ENCODE results near the gene FSTL5.

The FSTL5 gene

DNA sequence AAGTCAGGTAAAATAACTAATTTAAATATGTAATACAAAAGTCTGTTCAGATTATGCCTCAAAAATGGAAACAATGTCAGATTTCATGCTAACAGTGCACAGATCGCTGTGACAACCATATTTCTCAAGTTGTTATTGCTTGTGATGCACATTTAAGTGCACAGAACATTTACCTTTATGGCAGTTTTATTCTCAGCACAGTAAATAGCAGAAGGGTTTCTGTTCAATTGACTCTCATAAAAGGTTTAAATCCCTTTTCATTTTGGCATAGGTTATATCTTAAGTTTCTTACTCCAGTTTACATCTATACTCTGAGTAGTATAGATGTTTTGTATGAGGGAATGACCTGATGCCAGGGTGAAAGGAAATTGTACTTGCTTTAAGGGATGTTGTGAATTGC lies 247.8 kb downstream of the FSTL5 start:
- no peak for TF ChIP-seq SIN3A (IDR thresholded peaks at IDR 0.05; ENCODE audit: borderline replicate concordance, insufficient read depth, low read length)
- no peak for TF ChIP-seq FOXP2 (optimal IDR thresholded peaks at IDR 0.05; ENCODE audit: borderline replicate concordance, extremely low read depth, extremely low read length, insufficient read depth)
- no peak for TF ChIP-seq POLR2AphosphoS5 (IDR thresholded peaks at IDR 0.05; ENCODE audit: low read depth, low read length)
- TF ChIP-seq TAF1 (IDR thresholded peaks at IDR 0.05; ENCODE audit: borderline replicate concordance, insufficient read depth, low read length) = no peak
- TF ChIP-seq, protein P1, sequence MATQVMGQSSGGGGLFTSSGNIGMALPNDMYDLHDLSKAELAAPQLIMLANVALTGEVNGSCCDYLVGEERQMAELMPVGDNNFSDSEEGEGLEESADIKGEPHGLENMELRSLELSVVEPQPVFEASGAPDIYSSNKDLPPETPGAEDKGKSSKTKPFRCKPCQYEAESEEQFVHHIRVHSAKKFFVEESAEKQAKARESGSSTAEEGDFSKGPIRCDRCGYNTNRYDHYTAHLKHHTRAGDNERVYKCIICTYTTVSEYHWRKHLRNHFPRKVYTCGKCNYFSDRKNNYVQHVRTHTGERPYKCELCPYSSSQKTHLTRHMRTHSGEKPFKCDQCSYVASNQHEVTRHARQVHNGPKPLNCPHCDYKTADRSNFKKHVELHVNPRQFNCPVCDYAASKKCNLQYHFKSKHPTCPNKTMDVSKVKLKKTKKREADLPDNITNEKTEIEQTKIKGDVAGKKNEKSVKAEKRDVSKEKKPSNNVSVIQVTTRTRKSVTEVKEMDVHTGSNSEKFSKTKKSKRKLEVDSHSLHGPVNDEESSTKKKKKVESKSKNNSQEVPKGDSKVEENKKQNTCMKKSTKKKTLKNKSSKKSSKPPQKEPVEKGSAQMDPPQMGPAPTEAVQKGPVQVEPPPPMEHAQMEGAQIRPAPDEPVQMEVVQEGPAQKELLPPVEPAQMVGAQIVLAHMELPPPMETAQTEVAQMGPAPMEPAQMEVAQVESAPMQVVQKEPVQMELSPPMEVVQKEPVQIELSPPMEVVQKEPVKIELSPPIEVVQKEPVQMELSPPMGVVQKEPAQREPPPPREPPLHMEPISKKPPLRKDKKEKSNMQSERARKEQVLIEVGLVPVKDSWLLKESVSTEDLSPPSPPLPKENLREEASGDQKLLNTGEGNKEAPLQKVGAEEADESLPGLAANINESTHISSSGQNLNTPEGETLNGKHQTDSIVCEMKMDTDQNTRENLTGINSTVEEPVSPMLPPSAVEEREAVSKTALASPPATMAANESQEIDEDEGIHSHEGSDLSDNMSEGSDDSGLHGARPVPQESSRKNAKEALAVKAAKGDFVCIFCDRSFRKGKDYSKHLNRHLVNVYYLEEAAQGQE (IDR thresholded peaks at IDR 0.05; ENCODE audit: insufficient read depth in 1 of 2, low read depth in 2 of 2, low read length in 2 of 2) = no peak

DNA sequence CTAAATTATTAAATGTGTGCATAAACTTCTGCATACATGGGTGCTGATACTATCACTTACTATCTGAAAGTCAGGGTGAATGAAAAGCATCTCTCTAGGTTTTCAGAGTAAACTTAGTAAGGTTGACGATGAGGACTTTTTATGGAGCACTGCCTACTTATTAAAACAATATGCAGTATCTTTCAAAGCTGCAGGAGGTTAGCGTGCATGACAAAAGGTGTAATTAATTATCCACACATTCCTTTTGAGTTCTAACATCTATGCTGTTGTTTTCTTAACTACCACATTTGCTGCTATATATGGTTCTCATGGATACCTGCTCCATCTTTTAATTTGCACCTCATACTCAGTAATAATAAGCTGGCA lies 256.2 kb downstream of the FSTL5 start:
- TF ChIP-seq FOXP2 (optimal IDR thresholded peaks at IDR 0.05; ENCODE audit: borderline replicate concordance, extremely low read depth, extremely low read length, insufficient read depth) = no peak
- TF ChIP-seq POLR2AphosphoS5 (IDR thresholded peaks at IDR 0.05; ENCODE audit: low read depth, low read length) = no peak
- no peak for TF ChIP-seq TAF1 (IDR thresholded peaks at IDR 0.05; ENCODE audit: borderline replicate concordance, insufficient read depth, low read length)
- TF ChIP-seq, protein P1 (IDR thresholded peaks at IDR 0.05; ENCODE audit: insufficient read depth in 1 of 2, low read depth in 2 of 2, low read length in 2 of 2) = no peak
- no peak for TF ChIP-seq SIN3A (IDR thresholded peaks at IDR 0.05; ENCODE audit: borderline replicate concordance, insufficient read depth, low read length)

DNA sequence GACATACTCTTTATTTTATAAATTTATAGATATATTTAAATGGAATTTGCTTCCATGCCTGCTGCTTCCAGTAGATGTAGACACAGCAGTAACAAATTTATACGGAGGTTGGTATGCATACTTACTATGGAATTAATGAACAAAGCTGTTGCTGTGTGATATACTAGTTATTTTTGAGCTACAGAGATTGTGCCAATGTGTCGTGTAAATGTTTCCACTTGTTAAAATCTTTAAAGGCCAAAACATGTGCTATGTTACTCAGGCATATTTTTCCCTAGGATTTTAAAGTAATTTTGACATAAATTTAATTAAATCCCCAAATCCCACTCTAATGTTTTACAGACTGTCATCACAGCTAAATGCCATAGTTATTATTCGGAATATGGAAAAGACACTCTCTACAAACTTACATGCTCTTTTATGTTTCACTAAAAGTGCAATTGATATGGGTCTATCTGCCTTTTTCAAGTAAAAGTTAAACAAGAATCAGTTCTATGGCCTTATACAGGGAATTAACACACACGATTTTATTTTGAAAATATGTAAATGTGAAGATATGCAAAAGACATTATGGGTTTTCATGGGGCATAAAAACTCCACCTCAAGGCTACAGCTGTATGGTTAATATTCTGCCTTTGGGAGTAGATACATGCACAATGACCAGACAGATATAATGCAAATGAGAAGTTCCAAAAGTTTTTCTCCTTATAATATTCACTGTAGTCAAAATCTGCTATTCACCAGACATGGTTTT lies 256.8 kb downstream of the FSTL5 start:
- TF ChIP-seq FOXP2 (optimal IDR thresholded peaks at IDR 0.05; ENCODE audit: borderline replicate concordance, extremely low read depth, extremely low read length, insufficient read depth) (no peak), SIN3A (IDR thresholded peaks at IDR 0.05; ENCODE audit: borderline replicate concordance, insufficient read depth, low read length) (no peak), POLR2AphosphoS5 (IDR thresholded peaks at IDR 0.05; ENCODE audit: low read depth, low read length) (no peak), TAF1 (IDR thresholded peaks at IDR 0.05; ENCODE audit: borderline replicate concordance, insufficient read depth, low read length) (no peak)
- TF ChIP-seq, protein P1 (IDR thresholded peaks at IDR 0.05; ENCODE audit: insufficient read depth in 1 of 2, low read depth in 2 of 2, low read length in 2 of 2) = no peak

DNA sequence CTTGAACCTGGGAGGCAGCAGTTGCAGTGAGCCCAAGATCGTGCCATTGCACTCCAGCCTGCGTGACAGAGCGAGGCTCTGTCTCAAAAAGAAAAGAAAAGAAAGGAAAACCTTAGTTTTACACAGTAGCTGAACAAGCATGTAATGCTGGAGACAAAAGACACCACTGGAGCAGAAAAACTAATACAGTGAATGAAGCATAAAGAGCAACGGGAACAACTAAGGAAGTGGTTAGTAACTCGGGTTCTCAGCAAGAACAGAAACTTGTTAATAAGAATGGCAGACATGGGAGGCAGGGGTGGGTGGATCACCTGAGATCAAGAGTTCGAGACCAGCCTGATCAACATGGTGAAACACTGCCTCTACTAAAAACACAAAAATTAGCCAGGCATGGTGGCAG lies 263.7 kb downstream of the FSTL5 start:
- TF ChIP-seq, protein P1 (IDR thresholded peaks at IDR 0.05; ENCODE audit: insufficient read depth in 1 of 2, low read depth in 2 of 2, low read length in 2 of 2) = no peak
